GF-D8 (cell line): ENCODE data around the gene FGGY.
"Not testable (repeated sequence)": the region's sequence is repeated elsewhere in the genome, so short reads cannot be mapped to it uniquely, and the experiment has no call there.

ENCODE experiments used
- DNase-seq: peaks from one replicate; lab custom pipeline; 2025; lab: John Stamatoyannopoulos, UW

Gene FGGY

GRCh38 chr1:59735927-59736326 is 439.0 kb downstream of the FGGY start:
- not testable (repeated sequence) for DNase-seq

- DNase-seq: no peak
These were observed 439.9 kb downstream of the FGGY start for GRCh38 chr1:59736744-59737143.

DNA sequence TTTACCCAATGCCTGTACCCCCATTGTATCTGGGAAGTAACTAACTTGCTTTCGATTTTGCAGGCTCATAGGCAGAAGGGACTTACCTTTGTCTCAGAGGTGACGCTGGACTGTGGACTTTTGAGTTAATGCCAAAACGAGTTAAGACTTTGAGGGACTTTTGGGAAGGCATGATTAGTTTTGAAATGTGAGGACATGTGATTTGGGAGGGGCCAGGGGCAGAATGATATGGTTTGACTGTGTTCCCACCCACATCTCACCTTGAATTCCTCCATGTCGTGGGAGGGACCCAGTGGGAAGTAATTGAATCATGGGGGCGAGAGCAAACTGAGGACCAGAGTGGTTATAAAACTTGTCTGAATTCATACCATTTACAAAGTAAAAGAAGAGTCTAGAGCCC is 440.7 kb downstream of the FGGY start:
- DNase-seq: no peak

DNA sequence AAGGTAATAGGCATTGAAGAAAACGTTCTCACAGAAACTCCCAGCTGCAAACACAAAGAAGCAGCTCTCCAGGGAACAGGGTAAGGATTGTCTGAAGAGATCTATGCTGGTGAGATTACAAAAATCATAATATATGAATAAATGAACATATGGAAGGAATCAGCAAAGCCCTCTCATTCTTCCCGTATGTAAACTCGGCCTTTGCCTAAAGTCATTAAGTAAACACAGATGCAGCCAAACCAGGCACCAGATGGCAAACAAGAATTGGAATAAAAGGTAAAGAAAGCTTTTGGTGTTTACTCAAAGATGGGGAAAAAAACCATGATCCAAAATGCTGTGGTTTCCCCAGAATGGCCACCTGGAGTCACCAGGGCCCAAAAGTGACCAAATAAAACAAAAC is 441.3 kb downstream of the FGGY start:
- DNase-seq: no peak

GRCh38 chr1:59738591-59739015 is 441.7 kb downstream of the FGGY start:
- no peak for DNase-seq

DNA sequence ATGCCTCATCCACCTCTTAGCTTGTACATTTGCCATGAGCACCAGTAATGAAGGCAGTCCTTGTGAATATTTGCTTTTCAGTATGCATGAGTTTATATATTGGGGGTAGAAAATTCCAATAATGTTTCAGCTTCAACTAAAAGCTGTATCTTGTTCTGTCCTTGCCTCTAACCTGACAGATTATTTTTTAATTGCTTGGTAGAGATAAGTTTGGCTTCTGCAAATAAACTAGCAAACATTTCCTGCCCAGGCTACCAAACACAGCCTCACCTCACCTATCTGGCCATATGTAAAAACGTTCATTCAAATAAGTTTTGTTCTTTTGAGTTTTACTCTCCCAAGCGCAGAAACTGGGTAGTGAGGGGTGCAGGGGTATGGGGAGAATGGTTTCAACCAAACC is 442.2 kb downstream of the FGGY start:
- DNase-seq: no peak

- DNase-seq: no peak
These were observed 445.6 kb downstream of the FGGY start for GRCh38 chr1:59742526-59742925.

DNA sequence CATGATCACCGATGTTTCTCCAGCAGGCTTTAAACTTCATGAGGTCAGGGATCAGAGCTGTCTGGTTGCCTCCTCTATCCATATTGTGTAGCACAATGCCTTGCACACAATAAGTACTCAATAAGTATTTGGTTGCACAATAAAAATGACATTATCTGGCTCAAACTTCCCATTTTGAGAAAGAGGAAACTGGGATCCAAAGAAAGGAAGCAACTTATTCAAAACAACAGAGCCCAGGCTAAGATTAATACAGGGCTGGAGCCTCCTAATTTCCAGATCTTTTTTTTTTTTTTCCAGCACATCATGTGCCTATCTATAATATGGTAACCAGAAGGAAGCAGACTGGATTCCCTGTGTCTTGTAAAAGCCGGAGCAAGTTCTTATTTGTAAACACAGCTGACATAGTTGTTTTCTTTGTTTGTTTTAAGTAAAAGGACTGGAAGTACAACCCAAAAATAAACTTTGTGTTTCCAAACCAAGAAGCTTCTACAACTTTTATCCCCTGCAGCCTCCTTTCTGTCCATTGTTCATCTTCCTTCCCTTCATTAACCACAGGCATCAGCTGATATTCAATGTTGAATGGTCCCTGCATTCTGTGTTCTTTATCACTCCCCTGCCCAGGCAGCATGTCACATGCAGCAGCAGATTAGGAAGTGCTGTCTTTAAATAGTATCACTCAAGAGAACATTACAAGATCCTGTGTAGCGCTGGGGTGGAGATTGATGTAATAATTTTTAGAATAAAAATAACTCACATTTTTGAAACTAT is 446.6 kb downstream of the FGGY start:
- DNase-seq: no peak

- no peak for DNase-seq
These were observed 450.6 kb downstream of the FGGY start for GRCh38 chr1:59747420-59748024.

DNA sequence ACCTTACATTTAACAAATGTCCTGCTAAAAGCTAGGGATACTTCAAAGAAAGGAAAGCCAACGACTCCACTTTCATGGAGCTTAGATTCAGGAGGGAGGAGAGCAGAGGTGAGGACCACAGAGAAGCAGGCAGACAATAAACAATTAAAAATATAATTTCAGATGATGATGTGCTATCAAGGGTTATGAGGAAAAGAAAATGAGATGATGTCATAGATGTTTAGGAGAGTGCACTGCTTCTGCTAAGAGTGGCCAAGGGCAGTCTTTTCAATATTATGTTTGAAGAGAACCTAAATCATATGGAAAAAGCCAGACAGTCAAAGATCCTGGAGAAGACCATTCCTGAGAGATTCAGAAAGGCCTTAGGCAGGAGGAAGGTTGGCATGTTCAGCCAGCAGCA is 451.2 kb downstream of the FGGY start:
- DNase-seq: no peak

GRCh38 chr1:59750328-59751003 is 453.6 kb downstream of the FGGY start:
- DNase-seq: no peak

DNA sequence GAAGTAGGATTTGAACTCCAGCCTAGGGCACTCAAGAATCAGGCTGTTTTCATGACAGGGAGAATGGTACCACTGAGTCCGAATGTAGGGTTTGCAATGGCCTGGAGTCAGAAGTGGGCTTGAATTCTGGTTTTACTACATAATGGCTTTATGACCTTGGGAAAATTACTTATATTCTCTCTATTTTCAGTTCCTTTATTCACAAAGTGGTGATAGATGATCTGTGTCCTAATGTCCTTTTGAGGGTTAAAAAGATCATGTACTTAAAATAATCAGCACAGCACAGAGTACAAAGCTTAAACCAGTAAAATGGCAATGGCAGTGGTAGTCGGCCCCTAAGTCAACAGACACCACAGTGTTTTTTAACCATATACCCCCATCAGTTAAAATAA is 454.1 kb downstream of the FGGY start:
- no peak for DNase-seq

GRCh38 chr1:59751801-59752200 is 454.9 kb downstream of the FGGY start:
- no peak for DNase-seq

DNA sequence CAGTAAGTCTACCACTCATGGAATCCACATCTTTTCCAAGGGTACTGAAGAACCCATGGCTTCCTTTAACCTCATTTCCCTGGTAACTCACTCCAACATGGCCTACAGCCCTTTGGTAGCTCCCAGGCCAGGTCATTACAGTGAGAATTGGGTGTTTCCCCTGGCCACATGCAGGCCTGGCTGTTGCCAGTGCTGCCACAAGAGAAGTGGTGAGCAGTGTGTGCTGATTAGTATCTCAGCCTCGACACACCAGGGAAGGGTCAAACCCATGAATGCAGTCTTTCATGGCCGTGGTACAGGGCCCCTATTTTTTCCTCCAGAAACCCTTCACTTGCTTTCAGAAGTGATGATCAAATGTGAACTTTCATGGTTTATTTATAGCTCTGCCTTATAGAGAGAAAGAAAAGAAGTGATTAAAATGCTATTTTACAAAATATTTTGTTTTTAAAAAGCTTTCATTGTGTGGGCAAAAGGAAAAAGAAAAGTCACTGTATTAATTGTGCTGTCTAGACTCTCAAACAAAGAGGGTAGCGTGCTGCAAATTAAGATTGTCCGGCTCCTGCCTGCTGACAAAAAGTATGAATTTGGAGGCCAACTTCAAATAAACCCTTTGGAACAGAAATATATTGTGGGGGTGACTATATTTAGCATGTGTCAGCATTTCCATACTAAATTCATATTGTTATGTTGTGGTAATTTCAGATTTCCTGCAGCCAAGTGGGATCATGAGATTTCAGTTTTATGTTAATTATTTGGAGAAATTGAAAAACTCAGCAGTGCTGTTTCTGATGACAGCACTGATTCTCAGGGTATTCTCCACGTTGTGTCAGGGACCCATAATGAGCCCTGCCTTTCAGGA is 455.9 kb downstream of the FGGY start:
- DNase-seq: no peak

- no peak for DNase-seq
These were observed 458.3 kb downstream of the FGGY start for GRCh38 chr1:59755069-59755685.

- no peak for DNase-seq
These were observed 460.4 kb downstream of the FGGY start for GRCh38 chr1:59757197-59757747.

DNA sequence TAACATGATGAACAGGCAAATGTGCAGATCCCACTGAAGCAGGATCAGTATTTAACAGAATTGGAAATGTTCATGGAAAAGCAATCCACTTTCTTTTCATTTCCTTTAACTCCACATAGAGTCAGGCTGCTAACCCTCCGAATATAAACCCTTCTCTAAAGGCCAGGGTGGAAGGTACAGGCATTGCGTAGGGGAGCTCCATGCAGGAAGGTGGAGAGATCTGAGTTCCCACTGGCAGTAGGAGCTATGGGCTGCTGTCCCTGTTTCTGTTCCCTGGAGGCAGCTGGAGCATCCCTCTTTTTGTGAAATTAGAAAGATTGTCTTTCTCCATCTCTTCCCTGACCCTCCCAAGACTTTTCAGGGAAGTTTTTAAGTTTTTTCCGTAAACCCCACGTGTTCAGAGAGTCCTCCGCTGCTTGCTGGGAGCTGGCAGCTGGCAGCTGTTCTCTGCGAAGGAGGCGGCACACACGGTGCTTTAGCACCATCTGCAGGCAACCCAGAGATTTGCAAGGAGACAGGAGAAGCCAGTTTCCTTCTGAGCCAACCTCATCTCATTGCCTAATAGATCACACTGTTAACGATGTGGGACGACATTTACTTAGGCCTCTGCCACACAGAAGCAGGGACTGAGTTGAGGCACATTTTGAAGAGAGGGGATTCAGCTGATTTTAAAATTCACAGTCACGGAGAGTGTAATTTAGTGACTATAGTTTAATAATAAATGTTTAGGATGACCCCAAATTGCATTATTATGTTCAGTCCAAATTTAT is 462.4 kb downstream of the FGGY start:
- peak; percentile 42 for DNase-seq

DNA sequence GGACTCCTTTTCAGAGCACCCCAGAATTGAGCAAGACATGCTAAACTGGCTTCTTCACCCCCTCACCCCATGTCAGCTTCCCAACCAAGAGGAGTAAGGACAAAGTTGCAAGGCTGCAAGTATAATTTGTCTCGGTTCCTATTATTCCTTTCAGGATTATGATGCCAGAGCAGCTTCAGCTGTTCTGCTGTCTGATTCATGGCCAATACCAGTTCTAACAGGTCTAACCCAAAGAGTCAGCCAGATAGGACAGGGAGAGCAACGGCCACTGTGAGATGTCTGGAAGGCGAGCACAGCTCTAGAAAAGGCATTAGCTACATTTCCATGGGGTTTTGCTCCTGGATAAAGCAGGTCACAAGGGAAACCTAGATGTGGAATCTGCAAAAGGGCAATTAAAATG is 464.5 kb downstream of the FGGY start:
- DNase-seq: no peak

GRCh38 chr1:59763418-59763817 is 466.5 kb downstream of the FGGY start:
- DNase-seq: no peak

GRCh38 chr1:59765011-59765730 is 468.3 kb downstream of the FGGY start:
- DNase-seq: no peak
